Melanocyte of skin (primary cell): ENCODE data around the gene ZNRF1. TPM values are rescaled to one million over a fixed set of nuclear protein-coding genes. Genes with fewer than 3 reads are reported as not detected.

Experiments
- total RNA-seq, 2 donors: library from RNA; depleted of rRNA; stranded (reverse); fragments of >200 nt; gene quantifications; 2 replicates each; pipeline ENCODE4 v1.2.3, GENCODE V29; 2012

The ZNRF1 gene
- 10 to 100 TPM; 11.0 to 13.8 TPM for total RNA-seq

GRCh38 chr16:74998481-74999218 lies at the start of gene ZNRF1:
ZNRF1 (plus strand) TSS chr16:74999024; CDS start chr16:74999672, 648 bp downstream.

GRCh38 chr16:74984529-74985296 lies 14.1 kb upstream of the ZNRF1 start, which contains the start of gene WDR59:
WDR59 (minus strand) TSS chr16:74985123; CDS start chr16:74985017, 106 bp downstream.

GRCh38 chr16:75116081-75116910 lies 117.5 kb downstream of the ZNRF1 start, which contains the start of gene LDHD:
LDHD (minus strand) TSS chr16:75116780; CDS start chr16:75116720, 60 bp downstream.

GRCh38 chr16:75148311-75149195 lies 149.7 kb downstream of the ZNRF1 start, which contains the start of gene ZFP1:
ZFP1 (plus strand) TSS chr16:75148524; CDS start chr16:75152952, 4,428 bp downstream.

Other genes starting within 250 kb of the ZNRF1 start
- gene FA2H, start 224.2 kb upstream of the ZNRF1 start, total RNA-seq, result not detected
- 10 to 100 TPM; 14.8 to 19.3 TPM for gene WDR59, start 13.9 kb upstream of the ZNRF1 start, total RNA-seq
- gene LDHD, start 117.8 kb downstream of the ZNRF1 start, total RNA-seq, result 1 to 10 TPM; 1.4 to 1.7 TPM
- 10 to 100 TPM in 1 of 2 donors, 1 to 10 TPM in 1; 8.6 to 10.7 TPM for gene ZFP1, start 149.5 kb downstream of the ZNRF1 start, total RNA-seq
- not detected for gene CTRB2, start 208.1 kb downstream of the ZNRF1 start, total RNA-seq
- gene CTRB1, start 220.0 kb downstream of the ZNRF1 start, total RNA-seq, result not detected